HepG2 (cell line): ENCODE data around the gene SETD5. TPM values are rescaled to one million over a fixed set of nuclear protein-coding genes. Genes with fewer than 3 reads are reported as not detected.

ENCODE experiments used
- AHDC1 ChIP-seq: sonication (generic); formaldehyde crosslinking; IDR thresholded peaks from 2 replicates; pipeline ENCODE4 v1.5.1; 2020; ENCODE audit warnings: mild to moderate bottlenecking, missing genetic modification reagents, borderline replicate concordance
- ARNT ChIP-seq: fragments of 450-650 bp; IDR thresholded peaks from 2 replicates; pipeline ENCODE4 v1.6.1; 2017
- CSRNP1 ChIP-seq: sonication (generic); formaldehyde crosslinking; IDR thresholded peaks from 2 replicates; pipeline ENCODE4 v1.8.1; 2023; ENCODE audit warnings: mild to moderate bottlenecking, missing genetic modification reagents
- DR1 ChIP-seq: sonication (generic); formaldehyde crosslinking; IDR thresholded peaks from 2 replicates; pipeline ENCODE4 v1.8.0; 2021; ENCODE audit warnings: mild to moderate bottlenecking, missing genetic modification reagents, inconsistent platforms
- FOSL2 ChIP-seq: sonication (generic); formaldehyde crosslinking; IDR thresholded peaks from 2 replicates; pipeline ENCODE4 v1.4.0; 2020; ENCODE audit warnings: missing genetic modification reagents
- HNRNPUL1 ChIP-seq: fragments of 200-400 bp; formaldehyde crosslinking; IDR thresholded peaks from 2 replicates; pipeline ENCODE4 v1.6.1; 2017; ENCODE audit warnings: low read depth, mild to moderate bottlenecking, low read length, moderate library complexity
- JUND ChIP-seq: sonication (generic); formaldehyde crosslinking; IDR thresholded peaks from 2 replicates; pipeline ENCODE4 v1.8.0; 2022; ENCODE audit warnings: mild to moderate bottlenecking, missing genetic modification reagents
- KDM4B ChIP-seq: sonication (generic); formaldehyde crosslinking; IDR thresholded peaks from 2 replicates; pipeline ENCODE4 v1.4.0; 2020; ENCODE audit warnings: missing genetic modification reagents
- LCORL ChIP-seq, 2 experiments: fragments of 450-650 bp in 1 of 2; sonication (generic) in 1 of 2; formaldehyde crosslinking in 1 of 2; IDR thresholded peaks; 2 replicates each; pipeline versions ENCODE4 v1.5.0 to v1.6.1; 2017 to 2020; ENCODE audit warnings: antibody characterized with exemption in 1 of 2, missing genetic modification reagents in 1 of 2
- NCOA2 ChIP-seq: sonication (generic); formaldehyde crosslinking; IDR thresholded peaks from 2 replicates; pipeline ENCODE4 v1.8.0; 2022; ENCODE audit warnings: inconsistent platforms
- POLR2AphosphoS2 ChIP-seq: IDR thresholded peaks from 2 replicates; pipeline ENCODE4 v1.6.1; 2011; ENCODE audit warnings: low read depth, low read length, improper control_type of control experiment
- RAD51 ChIP-seq: fragments of 450-650 bp; IDR thresholded peaks from 2 replicates; pipeline ENCODE4 v1.6.1; 2016; ENCODE audit warnings: borderline replicate concordance
- TAF15 ChIP-seq: fragments of 200-400 bp; formaldehyde crosslinking; IDR thresholded peaks from one replicate; pipeline ENCODE4 v1.6.1; 2018; ENCODE audit warnings: mild to moderate bottlenecking, low read depth, low read length; ENCODE audit not compliant: poor library complexity, severe bottlenecking
- TBP ChIP-seq: sonication (generic); formaldehyde crosslinking; IDR thresholded peaks from 2 replicates; pipeline ENCODE4 v1.5.0; 2020; ENCODE audit warnings: missing genetic modification reagents
- ZNF44 ChIP-seq: sonication (generic); formaldehyde crosslinking; IDR thresholded peaks from 2 replicates; pipeline ENCODE4 v1.5.1; 2020; ENCODE audit warnings: mild to moderate bottlenecking, missing genetic modification reagents
- ZNF468 ChIP-seq: sonication (generic); formaldehyde crosslinking; IDR thresholded peaks from 2 replicates; pipeline ENCODE4 v1.8.0; 2022; ENCODE audit warnings: mild to moderate bottlenecking, moderate library complexity, missing genetic modification reagents
- ZNF576 ChIP-seq: sonication (generic); formaldehyde crosslinking; IDR thresholded peaks from 2 replicates; pipeline ENCODE4 v1.4.0; 2020; ENCODE audit warnings: mild to moderate bottlenecking, missing genetic modification reagents
- ZNF616 ChIP-seq: sonication (generic); formaldehyde crosslinking; IDR thresholded peaks from 2 replicates; pipeline ENCODE4 v1.5.0; 2020; ENCODE audit warnings: low read depth, mild to moderate bottlenecking, missing genetic modification reagents
- ZNF720 ChIP-seq: sonication (generic); formaldehyde crosslinking; IDR thresholded peaks from 2 replicates; pipeline ENCODE4 v1.4.0; 2020; ENCODE audit warnings: missing genetic modification reagents
- ZNF740 ChIP-seq: sonication (generic); formaldehyde crosslinking; IDR thresholded peaks from 2 replicates; pipeline ENCODE4 v1.4.0; 2020; ENCODE audit warnings: missing genetic modification reagents
- ZNF839 ChIP-seq: sonication (generic); formaldehyde crosslinking; IDR thresholded peaks from 2 replicates; pipeline ENCODE4 v1.4.0; 2020; ENCODE audit warnings: missing genetic modification reagents, mild to moderate bottlenecking, borderline replicate concordance
- ZNF883 ChIP-seq: sonication (generic); formaldehyde crosslinking; IDR thresholded peaks from 2 replicates; pipeline ENCODE4 v1.5.1; 2020; ENCODE audit warnings: mild to moderate bottlenecking, missing genetic modification reagents; ENCODE audit errors: not compliant biosample characterization
- polyA plus RNA-seq, 8 experiments: library from polyadenylated mRNA; depleted of rRNA in 3 of 8; stranded (reverse) in 7 of 8; unstranded in 1 of 8; fragments of >200 nt; fragmentation: Illumina TruSeq in 4 of 8; extraction: Trizol in 4 of 8; gene quantifications; 2 replicates each; pipeline versions ENCODE4 v1.2.1 to v1.2.3, GENCODE V29; 2011 to 2016; ENCODE audit warnings: low read depth in 4 of 8, missing spikeins in 1 of 8, mixed read lengths in 1 of 8; ENCODE audit not compliant: insufficient read depth in 1 of 8
- total RNA-seq, 5 experiments: library from RNA; depleted of rRNA; stranded (reverse); fragments of >200 nt; fragmentation: Illumina TruSeq; extraction: Trizol; gene quantifications; 2 replicates each; pipeline ENCODE4 v1.2.3, GENCODE V29; 2016; ENCODE audit warnings: low read depth in 1 of 5

The SETD5 gene
- total and polyA plus RNA-seq, 2 of the 13 experiments (the other 11 are each of a cell fraction or from before 2014, with no cell fraction given): 46.8 to 95.8 TPM

- TF ChIP-seq ZNF576 (CRISPR knock-in tag) (no peak), LCORL (IDR thresholded peaks at IDR 0.05) (0 out of 2 replicates have a peak, but pooled peaks have one; percentile 20), LCORL (CRISPR knock-in tag; IDR thresholded peaks at IDR 0.05) (no peak), NCOA2 (CRISPR knock-in tag) (peak; percentile 46), ZNF44 (CRISPR knock-in tag) (no peak), POLR2AphosphoS2 (no peak), HNRNPUL1 (no peak), TAF15 (no peak), ARNT (no peak), CSRNP1 (peak; percentile 89; the same call in 1 of the 2 replicates), ZNF720 (peak; percentile 90; the same call in 1 of the 2 replicates), JUND (CRISPR knock-in tag) (peak; percentile 73; the same call in 1 of the 2 replicates), KDM4B (no peak), ZNF883 (peak; percentile 92), ZNF468 (no peak), FOSL2 (CRISPR knock-in tag) (peak; percentile 78), ZNF740 (CRISPR knock-in tag) (no peak), ZNF616 (CRISPR knock-in tag) (peak; percentile 75), DR1 (CRISPR knock-in tag) (peak; percentile 70), TBP (CRISPR knock-in tag) (no peak), RAD51 (no peak), AHDC1 (no peak), ZNF839 (CRISPR knock-in tag) (peak; percentile 89; the same call in 1 of the 2 replicates)
Measured at GRCh38 chr3:9362731-9363530, 34.5 kb upstream of the SETD5 start, which contains the start of gene THUMPD3 (continued).
